NCI-H1048 (cell line): Measurements from ENCODE around the gene COPG1.
"Not testable (repeated sequence)": the region's sequence is repeated elsewhere in the genome, so short reads cannot be mapped to it uniquely, and the experiment has no call there.

Experiments used
- DNase-seq: peaks from one replicate; lab custom pipeline; 2025; lab: John Stamatoyannopoulos, UW

COPG1 gene

GRCh38 chr3:129245141-129245540 lies 4.3 kb upstream of the COPG1 start:
- DNase-seq = no peak

DNA sequence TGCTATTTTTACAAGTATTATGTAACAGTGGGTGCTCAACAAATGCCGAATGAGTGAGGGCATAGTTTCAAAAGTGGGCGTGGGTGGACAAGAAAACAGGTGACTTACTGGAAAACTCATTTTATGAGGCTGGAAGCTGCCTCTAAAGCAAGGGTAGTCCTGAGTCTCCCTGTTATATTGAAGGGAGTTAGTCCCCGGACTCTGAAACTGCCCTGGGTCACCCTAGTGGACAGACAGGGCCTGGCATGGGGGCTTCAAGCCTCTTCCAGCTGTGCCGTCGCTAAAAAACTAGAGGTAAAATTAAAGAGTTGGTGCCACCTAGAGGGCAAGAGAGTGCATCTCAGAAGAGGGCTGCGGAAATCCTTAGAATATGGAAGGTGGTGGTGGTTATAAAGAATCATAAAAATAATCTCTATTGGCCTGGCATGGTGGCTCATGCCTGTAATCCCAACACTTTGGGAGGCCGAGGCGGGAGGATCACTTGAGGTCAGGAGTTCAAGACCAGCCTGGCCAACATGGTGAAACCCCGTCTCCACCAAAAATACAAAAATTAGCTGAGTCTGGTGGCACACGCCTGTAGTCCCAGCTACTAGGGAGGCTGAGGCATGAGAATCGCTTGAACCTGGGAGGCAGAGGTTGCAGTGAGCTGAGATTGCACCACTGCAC lies 3.6 kb upstream of the COPG1 start:
- peak; percentile 50 for DNase-seq

DNA sequence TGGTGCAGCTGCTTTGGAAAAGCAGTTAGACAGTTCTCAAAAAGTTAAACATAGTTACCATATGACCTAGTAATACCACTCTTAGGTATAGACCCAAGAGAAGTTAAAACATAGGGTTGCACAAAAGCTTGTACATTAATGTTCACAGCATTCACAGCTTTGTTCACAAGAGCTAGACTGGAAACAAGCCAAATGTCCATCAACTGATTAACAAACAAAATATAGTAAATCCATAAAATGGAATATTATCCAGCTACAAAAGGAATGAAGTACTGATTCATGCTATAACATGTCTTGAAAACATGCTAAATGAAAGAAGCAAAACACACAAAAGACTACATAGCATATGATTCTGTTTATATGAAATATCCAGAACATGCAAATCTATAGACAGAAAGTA lies 2.8 kb upstream of the COPG1 start:
- DNase-seq = no peak

- DNase-seq = no peak
Measured at GRCh38 chr3:129248286-129248979, 973 bp upstream of the COPG1 start.

DNA sequence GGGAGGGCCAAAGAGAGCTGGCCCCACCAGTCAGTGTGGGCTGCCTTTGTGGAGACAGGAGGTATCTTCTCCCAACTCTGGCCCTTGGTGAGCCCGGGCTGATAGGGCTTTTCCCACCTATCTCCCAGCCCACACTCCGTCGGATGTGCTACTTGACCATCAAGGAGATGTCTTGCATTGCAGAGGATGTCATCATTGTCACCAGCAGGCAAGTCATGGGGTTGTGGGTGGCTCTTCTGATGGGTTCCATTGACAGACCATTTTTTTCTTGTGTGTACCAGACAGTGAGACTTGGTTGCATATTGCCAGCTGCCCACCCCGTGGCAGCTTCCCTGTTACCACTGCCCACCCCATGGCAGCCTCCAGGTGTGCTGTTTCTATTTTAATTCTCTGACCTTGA lies 3.3 kb downstream of the COPG1 start:
- DNase-seq = no peak

- DNase-seq = no peak
Measured at GRCh38 chr3:129254536-129255230, 5.3 kb downstream of the COPG1 start.

GRCh38 chr3:129256270-129256669 lies 6.9 kb downstream of the COPG1 start:
- DNase-seq = no peak

GRCh38 chr3:129257609-129258008 lies 8.2 kb downstream of the COPG1 start:
- no peak for DNase-seq

DNA sequence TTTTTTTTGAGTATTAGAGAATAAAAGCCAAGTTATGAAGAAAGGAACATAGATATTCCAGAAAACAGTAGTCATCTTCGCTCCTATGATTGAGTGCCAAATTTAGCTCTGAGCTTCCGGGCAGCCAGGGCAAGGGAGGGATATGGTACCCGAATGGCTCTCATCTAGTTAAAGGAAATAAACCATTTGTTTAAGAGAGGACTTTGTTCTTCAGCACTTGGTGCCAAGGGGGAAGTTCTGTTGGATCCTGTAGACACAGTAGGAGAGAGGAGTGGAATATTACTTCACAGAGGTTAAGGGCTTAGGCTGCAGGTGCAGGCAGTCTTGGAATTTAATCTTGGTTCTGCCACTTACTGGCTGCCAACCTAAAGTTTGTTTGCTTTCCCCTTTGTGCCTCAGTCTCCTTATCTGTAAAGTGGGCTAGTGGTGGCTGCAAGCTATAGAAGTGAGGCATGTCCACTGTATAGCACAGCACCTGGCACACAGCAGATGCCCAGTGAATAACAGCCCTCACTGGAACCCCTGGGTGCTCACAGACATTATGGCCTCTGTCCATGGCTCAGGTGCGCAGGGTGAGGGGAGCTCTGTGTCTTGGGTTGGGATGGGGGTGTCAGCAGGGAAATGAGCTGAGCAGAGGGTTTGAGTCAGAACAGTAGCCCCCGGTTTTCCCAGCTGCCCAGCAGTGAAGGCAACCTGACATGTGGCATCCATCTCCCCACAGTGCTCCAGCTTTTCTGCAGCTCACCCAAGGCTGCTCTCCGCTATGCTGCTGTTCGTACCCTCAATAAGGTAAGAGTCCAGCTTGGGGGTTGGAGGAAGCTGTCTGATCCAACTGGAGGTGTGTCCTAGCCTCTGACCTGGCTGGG lies 10.4 kb downstream of the COPG1 start:
- no peak for DNase-seq

DNA sequence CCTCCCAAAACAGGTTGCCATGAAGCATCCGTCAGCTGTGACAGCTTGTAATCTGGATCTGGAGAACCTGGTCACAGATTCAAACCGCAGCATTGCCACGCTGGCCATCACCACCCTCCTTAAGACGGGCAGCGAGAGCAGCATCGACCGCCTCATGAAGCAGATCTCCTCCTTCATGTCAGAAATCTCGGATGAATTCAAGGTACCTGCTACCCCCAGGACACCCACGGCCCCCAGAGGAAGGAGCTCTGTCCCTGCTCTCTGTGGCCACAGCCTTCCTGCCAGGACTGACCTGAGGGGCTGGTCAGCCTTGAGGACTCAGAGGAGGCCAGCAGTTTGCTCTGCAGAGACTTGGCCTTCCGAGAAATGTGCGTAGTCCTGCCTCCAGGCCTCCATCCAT lies 11.2 kb downstream of the COPG1 start:
- no peak for DNase-seq

DNA sequence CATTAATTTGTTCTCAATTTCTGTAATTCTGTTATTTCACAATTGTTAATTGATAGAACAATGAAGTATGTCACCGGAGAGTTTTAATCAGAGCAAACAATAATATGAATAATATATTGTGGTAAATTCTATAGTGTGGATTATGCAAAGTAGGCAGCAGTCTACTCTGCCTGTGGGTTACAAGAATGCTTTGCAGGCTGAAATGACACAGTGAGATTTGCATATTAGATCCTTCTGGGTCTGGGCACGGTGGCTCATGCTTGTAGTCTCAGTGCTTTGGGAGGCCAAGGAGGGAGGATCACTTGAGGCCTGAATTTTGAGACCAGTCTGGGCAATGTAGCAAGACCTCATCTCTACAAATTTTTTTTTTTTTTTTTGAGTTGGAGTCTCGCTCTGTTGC lies 12.5 kb downstream of the COPG1 start:
- no peak for DNase-seq

DNA sequence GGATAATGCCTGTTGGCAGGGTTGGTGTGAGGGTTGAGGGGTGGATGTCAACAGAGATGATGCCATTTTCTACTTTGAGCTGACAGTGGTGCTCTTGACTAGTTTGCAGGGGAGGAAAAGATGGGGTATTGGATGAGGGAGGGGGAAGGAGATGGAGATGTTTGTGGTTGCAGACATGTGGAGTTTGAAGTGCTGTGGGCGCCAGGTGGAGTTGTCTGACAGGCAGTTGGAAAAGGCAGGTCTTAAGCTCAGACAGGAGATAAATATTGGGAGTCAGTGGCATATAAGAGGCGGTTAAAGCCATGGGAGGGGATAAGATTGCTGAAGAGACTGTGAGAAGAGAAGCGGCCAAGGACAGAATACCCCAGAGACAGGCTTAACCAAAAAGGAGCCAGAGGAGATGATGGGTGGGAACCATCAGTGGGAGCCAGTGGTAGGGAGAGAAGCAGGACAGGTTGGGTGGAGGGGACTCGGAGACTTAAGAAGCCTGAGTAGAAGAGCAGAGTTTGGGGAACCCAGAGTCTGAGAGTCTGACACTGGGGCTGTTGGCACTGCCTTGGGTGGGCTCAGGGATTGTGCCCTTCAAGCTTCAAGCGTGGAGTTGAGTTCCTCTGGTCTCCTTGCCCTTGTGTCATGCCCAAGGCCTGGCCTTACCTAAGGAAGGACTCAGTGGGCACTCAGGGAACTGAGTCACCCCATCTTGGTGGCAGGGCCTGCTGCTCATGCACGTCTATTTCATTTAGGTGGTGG lies 13.9 kb downstream of the COPG1 start:
- no peak for DNase-seq

GRCh38 chr3:129264994-129265393 lies 15.6 kb downstream of the COPG1 start:
- not testable (repeated sequence) for DNase-seq

DNA sequence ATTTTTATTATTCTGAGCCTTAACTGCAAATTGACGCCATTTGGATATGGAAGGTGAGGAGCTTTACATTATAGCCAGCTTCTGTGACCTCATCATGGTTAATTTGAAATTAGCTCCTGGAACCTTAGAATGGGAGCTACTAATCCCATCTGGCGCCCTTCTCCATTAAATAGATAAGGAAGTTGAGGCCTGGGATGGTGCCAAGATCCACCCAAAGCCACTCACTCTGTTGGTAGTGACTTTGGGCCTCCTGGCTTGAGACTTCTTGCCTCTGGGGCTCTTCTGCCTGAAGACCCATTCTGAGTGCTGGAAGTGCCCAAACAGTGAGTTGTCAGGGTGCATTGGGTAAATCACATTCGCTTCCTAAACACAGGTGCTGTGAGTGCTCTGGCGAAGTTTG lies 17.2 kb downstream of the COPG1 start:
- DNase-seq = no peak

DNA sequence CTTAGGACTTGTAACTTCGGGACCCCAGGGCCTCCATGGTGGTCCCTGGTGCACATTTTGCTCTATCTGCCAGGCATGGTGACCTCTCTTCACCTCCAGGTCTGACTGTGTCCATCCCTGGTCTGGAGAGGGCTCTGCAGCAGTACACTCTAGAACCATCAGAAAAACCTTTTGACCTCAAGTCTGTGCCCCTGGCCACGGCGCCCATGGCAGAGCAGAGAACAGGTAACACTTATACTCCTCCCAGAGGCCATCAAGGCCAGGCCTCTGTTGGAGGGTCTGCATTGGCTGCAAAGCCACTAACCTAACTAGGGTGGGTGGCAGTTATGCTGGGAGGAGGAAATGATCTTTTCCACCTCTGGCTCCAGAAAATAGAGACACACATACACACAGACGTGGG lies 19.0 kb downstream of the COPG1 start:
- no peak for DNase-seq

GRCh38 chr3:129271674-129272073 lies 22.3 kb downstream of the COPG1 start:
- no peak for DNase-seq

DNA sequence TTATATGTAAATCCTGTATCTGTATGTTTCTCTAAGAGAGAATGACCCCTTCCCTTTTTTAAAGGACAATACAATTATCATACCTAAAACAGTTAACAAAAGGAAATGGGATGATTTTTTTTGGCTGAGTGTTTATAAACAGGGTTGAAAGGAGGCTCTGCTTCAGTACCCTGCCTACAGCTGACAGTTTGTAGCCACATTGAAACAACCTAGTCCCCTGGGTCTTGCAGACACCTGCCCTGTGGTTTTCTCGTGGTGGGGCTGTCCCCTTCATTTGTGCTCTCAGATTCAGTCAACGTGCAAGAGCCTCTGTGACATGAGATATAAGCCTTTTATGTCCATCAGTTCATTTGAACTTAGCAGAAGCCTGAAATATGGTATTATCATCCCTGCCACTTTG lies 27.0 kb downstream of the COPG1 start:
- no peak for DNase-seq

- no peak for DNase-seq
Measured at GRCh38 chr3:129277829-129278271, 28.4 kb downstream of the COPG1 start.

- DNase-seq = peak; percentile 80
Measured at GRCh38 chr3:129278439-129278965, 29.1 kb downstream of the COPG1 start, which contains the start of gene HMCES. Gene HMCES (plus strand): TSS chr3:129278870. CDS start chr3:129279733, 863 bp downstream.

DNA sequence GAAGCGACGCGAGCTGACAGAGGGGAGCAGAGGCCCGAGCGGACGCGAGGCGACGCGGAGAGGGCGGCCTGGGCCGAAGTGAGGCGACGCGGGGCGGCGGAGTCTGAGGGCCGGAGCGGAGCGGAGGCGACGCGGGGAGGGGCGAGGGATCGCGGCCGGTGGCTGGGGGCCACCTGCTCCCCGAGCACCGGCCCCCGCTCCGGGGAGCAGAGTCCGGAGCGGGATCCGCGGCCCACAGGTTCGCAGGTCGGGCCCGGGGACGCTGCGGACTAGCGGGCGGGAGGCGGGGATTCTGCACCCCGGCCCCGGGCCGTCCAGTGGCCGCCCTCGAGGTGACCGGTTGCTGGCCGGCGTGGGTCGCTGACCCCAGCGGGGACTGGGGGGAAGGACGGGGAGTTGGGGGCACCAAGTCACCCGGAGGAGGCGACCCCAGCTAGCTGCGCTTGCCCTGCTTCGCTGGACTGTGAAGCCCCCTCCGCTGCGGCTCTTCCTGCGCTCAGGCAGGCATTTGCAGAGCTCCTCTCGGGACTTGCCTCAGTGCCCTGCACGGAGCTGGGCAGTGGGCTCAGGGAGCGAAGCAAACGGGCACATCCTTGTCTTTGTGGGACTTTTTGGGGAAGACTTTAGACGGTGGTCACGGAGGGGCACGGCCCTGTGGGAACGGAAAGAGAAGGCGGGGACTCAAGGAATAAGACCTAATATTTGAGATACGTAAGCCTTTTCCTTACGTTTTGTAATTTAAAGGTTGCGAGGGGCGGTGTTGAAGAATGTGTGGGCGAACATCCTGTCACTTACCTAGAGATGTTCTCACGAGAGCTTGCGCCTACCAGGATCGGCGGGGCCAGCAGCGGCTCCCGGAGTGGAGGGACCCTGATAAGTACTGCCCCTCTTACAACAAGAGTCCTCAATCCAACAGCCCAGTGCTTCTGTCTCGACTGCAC lies 29.8 kb downstream of the COPG1 start:
- no peak for DNase-seq
